Transverse colon (tissue), 4 donors: Measurements from ENCODE around the gene PCF11. TPM values are rescaled to one million over a fixed set of nuclear protein-coding genes. Genes with fewer than 3 reads are reported as not detected.

Experiments used
- DNase-seq: peaks from one replicate; pipeline ENCODE4 v3.0.0-alpha.2; 2019
- H3K27ac ChIP-seq, 4 donors: fragments of 200-600 bp; sonication (generic); 2 replicates each; pipeline ENCODE4 v1.5.1; 2016 to 2018; ENCODE audit warnings: inconsistent platforms in 4 of 4
- H3K27me3 ChIP-seq: fragments of 200-600 bp; sonication (generic); 2 replicates; pipeline ENCODE4 v1.5.1; 2017; ENCODE audit warnings: inconsistent platforms
- H3K36me3 ChIP-seq, 4 donors: fragments of 200-600 bp; sonication (generic); 2 replicates each; pipeline ENCODE4 v1.5.1; 2017 to 2019; ENCODE audit warnings: inconsistent platforms in 4 of 4
- H3K4me1 ChIP-seq, 4 donors: fragments of 200-600 bp; sonication (generic); 2 replicates each; pipeline ENCODE4 v1.5.1; 2017 to 2020; ENCODE audit warnings: inconsistent platforms in 4 of 4
- H3K4me3 ChIP-seq, 4 donors: fragments of 200-600 bp; sonication (generic); 1 replicate in 1 of 4; 2 replicates in 3 of 4; pipeline versions ENCODE4 v1.5.1 to v1.6.1; 2017 to 2019; ENCODE audit warnings: inconsistent platforms in 4 of 4
- H3K9me3 ChIP-seq, 2 donors: fragments of 200-600 bp; sonication (generic); 2 replicates each; pipeline ENCODE4 v1.5.1; 2017 to 2019; ENCODE audit warnings: inconsistent platforms in 2 of 2
- EP300 ChIP-seq: sonication (generic); formaldehyde crosslinking; IDR thresholded peaks from one replicate; pipeline ENCODE4 v1.6.1; 2017; ENCODE audit warnings: antibody characterized with exemption, low read depth
- POLR2A ChIP-seq: fragments of 450-650 bp; IDR thresholded peaks from one replicate; pipeline ENCODE4 v1.6.1; 2016; ENCODE audit warnings: antibody characterized with exemption, mild to moderate bottlenecking, moderate library complexity
- POLR2AphosphoS5 ChIP-seq, 3 donors: sonication (generic); formaldehyde crosslinking; IDR thresholded peaks; one replicate each; pipeline ENCODE4 v1.6.1; 2016; ENCODE audit warnings: antibody characterized with exemption in 3 of 3
- WGBS, 2 donors: methylation state at CpG; one replicate each; pipeline ENCODE4 v1.1.5; 2018; ENCODE audit warnings: low coverage in 1 of 2; 5-methylcytosine and 5-hydroxymethylcytosine counted together
- in situ Hi-C, 4 donors: fragments of 200-750 bp; cut with MboI; loops; one replicate each; pipeline versions ENCODE4 v1.15.0 to v1.15.1; 2017; ENCODE audit warnings: low sequenced_read_pairs in 3 of 4, low pct_ligation_motif_present in 1 of 4, low pct_unique_long_range_greater_than_20kb in 1 of 4
- intact Hi-C: fragments of 100-400 bp; cut with DNase I; formaldehyde crosslinking; loops from one replicate; pipeline ENCODE4 v1.15.1; 2023; ENCODE audit warnings: low total_unique reads
- total RNA-seq, 4 donors: library from RNA; depleted of rRNA; stranded (reverse); fragments of >200 nt; gene quantifications; one replicate each; pipeline ENCODE4 v1.1.0, GENCODE V29; 2016
- TF ChIP-seq, protein P1 (sequence below), 5 experiments: fragments of 200-600 bp in 3 of 5; fragments of 450-650 bp in 2 of 5; sonication (generic) in 3 of 5; IDR thresholded peaks; 1 replicate in 2 of 5; 2 replicates in 3 of 5; pipeline ENCODE4 v1.5.1; 2016 to 2017; ENCODE audit warnings: antibody characterized with exemption in 5 of 5, inconsistent platforms in 3 of 5, mild to moderate bottlenecking in 2 of 5, moderate library complexity in 1 of 5

The PCF11 gene
- total RNA-seq, 4 donors from 2014 or later, result 81.1 to 346 (median 154) TPM

DNA sequence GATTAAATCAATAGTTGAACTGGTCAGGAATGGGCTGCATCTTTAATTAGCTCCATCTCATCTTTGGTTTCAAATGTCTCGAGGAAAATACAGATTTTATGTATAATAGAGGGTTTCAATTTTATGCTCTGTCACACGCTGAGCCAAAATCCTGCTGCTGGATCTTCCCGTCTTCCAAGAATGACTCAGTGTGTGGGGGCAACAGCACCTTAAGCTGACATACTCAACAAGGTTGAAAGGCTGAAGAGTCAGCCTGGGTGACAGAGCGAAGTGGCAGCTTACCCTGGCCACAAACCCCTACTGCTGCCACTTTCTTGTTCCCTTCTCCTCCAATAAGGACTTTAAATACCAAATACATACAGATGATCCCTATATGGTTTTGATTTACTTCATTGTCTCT is 9.0 kb upstream of the PCF11 start:
- no peak for DNase-seq
- peaks cover 0 to 4% (median 0%) of the 10 kb centered on the region in 4 donors for H3K4me1 ChIP-seq
- no peaks in the 10 kb centered on the region for H3K9me3 ChIP-seq
- no peak overlapping the region for H3K4me3 ChIP-seq
- TF ChIP-seq POLR2A (no peak), EP300 (no peak), POLR2AphosphoS5 (IDR thresholded peaks at IDR 0.05) (no peak)
- TF ChIP-seq, protein P1, sequence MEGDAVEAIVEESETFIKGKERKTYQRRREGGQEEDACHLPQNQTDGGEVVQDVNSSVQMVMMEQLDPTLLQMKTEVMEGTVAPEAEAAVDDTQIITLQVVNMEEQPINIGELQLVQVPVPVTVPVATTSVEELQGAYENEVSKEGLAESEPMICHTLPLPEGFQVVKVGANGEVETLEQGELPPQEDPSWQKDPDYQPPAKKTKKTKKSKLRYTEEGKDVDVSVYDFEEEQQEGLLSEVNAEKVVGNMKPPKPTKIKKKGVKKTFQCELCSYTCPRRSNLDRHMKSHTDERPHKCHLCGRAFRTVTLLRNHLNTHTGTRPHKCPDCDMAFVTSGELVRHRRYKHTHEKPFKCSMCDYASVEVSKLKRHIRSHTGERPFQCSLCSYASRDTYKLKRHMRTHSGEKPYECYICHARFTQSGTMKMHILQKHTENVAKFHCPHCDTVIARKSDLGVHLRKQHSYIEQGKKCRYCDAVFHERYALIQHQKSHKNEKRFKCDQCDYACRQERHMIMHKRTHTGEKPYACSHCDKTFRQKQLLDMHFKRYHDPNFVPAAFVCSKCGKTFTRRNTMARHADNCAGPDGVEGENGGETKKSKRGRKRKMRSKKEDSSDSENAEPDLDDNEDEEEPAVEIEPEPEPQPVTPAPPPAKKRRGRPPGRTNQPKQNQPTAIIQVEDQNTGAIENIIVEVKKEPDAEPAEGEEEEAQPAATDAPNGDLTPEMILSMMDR (IDR thresholded peaks at IDR 0.05), result no peak
- no peaks in the 10 kb centered on the region for H3K27me3 ChIP-seq
- WGBS, 2 donors, result 80 to 84% methylated on average over 1 to 4 of the region's 4 CpGs
- intact Hi-C loops, result no loop called here
- H3K36me3 ChIP-seq, result no peaks in the 10 kb centered on the region
- H3K27ac ChIP-seq, result no peak overlapping the region
- in situ Hi-C loops, result no loop called here

DNA sequence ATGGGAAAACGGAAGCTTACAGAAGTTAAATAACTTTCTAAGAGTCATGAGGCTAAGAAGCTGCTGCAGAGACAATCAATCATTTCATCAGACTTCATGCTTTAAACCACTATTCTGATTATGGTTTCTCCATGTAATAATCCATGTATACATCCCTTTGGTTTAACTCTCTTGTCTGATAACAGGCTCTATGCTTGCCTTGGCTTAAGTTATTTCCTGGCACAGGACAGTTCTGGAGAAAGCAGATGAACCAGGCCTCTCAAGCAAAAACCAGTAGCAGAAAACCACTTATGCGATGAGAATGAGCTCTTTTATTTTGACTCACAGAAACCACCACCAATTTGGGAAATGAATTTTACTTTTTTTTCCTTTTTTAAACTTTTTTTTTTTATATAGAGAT is 6.5 kb upstream of the PCF11 start:
- intact Hi-C loops, result loop anchor here (10.0 kb wide), 1 partner anchor 246 kb away; the partner anchor contains the start of genes DDIAS and PRCP
- no peaks in the 10 kb centered on the region for H3K36me3 ChIP-seq

DNA sequence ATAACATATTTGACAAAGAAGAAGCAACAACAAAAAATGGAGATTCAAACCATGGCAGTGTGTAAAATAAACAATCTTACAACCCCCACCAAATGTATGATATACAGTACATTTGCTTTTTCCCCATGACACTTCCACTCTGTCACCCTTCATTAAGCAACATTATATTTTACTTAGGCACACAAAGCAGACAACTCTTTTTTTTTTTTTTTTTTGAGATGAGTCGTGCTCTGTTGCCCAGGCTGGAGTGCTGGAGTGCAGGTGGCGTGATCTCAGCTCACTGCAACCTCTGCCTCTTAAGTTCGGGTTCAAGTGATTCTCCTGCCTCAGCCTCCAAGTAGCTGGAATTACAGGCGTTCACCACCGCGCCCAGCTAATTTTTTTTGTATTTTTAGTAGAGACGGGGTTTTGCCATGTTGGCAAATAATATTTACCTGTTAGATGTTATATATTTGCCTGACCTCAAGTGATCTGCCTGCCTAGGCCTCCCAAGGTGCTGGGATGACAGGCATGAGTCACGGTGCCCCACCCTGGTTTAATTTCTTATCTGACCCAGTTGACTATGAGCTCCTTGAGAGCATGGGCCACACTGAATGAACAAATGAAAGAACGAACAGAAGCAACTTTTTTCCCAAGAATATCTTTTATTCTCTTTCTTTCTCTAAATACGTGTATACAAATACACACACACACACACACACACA is 5.5 kb upstream of the PCF11 start:
- Histone ChIP-seq H3K27ac (no peak overlapping the region), H3K4me1 (peaks cover 0 to 12% (median 3%) of the 10 kb centered on the region in 4 donors), H3K9me3 (no peaks in the 10 kb centered on the region), H3K27me3 (no peaks in the 10 kb centered on the region), H3K4me3 (no peak overlapping the region), H3K36me3 (no peaks in the 10 kb centered on the region)
- TF ChIP-seq EP300, result no peak
- no peak for TF ChIP-seq POLR2AphosphoS5 (IDR thresholded peaks at IDR 0.05)
- TF ChIP-seq POLR2A, result no peak
- TF ChIP-seq, protein P1 (IDR thresholded peaks at IDR 0.05), result no peak
- peak; percentile 68 for DNase-seq
- WGBS, 2 donors, result 61 to 70% methylated on average over 4 to 10 of the region's 10 CpGs
- intact Hi-C loops, result loop anchor here (10.0 kb wide), 1 partner anchor 247 kb away; the partner anchor contains the start of genes DDIAS and PRCP
- in situ Hi-C loops, result loop anchor here in 2 of 4 donors (10.0 to 25.0 kb wide), 2 partner anchors 77 to 239 kb away; partner anchors contain the start of genes DDIAS (in 1 of the 2), PRCP (in 1 of the 2) and RAB30 (in 1 of the 2)

More for the DNA sequence above, 6.5 kb upstream of the PCF11 start:
- Histone ChIP-seq H3K9me3 (no peaks in the 10 kb centered on the region), H3K4me3 (no peak overlapping the region), H3K4me1 (peaks cover 0 to 7% (median 1%) of the 10 kb centered on the region in 4 donors), H3K27me3 (no peaks in the 10 kb centered on the region), H3K27ac (no peak overlapping the region)
- no peak for DNase-seq
- WGBS, 2 donors, result 87 to 91% methylated on average over 1 to 2 of the region's 2 CpGs
- in situ Hi-C loops, result loop anchor here in 2 of 4 donors (10.0 to 25.0 kb wide), 2 partner anchors 76 to 238 kb away; partner anchors contain the start of genes DDIAS (in 1 of the 2), PRCP (in 1 of the 2) and RAB30 (in 1 of the 2)
- no peak for TF ChIP-seq POLR2A
- TF ChIP-seq, protein P1 (IDR thresholded peaks at IDR 0.05), result no peak
- TF ChIP-seq POLR2AphosphoS5 (IDR thresholded peaks at IDR 0.05), result no peak
- TF ChIP-seq EP300, result no peak

DNA sequence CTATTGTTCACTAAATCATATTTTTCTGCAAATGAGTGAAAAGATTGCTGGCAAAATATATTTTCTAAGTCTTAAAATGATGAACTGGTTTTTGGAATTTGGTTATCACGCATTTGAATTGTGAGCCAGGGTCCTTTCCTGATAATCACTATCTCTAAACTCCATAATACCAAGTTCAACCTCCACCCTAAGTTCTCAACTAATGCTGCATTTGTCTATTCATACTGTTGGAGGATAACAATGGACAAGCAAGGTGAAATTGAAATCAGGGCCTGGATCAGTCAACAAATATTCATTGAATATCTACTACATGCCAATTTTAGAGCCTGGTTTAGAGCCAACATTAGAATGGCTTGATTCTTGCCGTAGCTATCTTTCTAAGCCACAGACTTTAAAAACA is 4.7 kb upstream of the PCF11 start:
- WGBS, 2 donors, result 94 to 100% methylated on average over 2 of the region's 2 CpGs
- in situ Hi-C loops, result loop anchor here in 2 of 4 donors (10.0 to 25.0 kb wide), 2 partner anchors 77 to 240 kb away; partner anchors contain the start of genes DDIAS (in 1 of the 2), PRCP (in 1 of the 2) and RAB30 (in 1 of the 2)

More for the DNA sequence above, 4.7 kb upstream of the PCF11 start:
- no peak for DNase-seq
- H3K4me1 ChIP-seq, result peaks cover 0 to 12% (median 3%) of the 10 kb centered on the region in 4 donors
- H3K27me3 ChIP-seq, result no peaks in the 10 kb centered on the region
- H3K27ac ChIP-seq, result no peak overlapping the region
- intact Hi-C loops, result loop anchor here (10.0 kb wide), 1 partner anchor 247 kb away; the partner anchor contains the start of genes DDIAS and PRCP
- H3K9me3 ChIP-seq, result no peaks in the 10 kb centered on the region
- no peaks in the 10 kb centered on the region for H3K36me3 ChIP-seq
- H3K4me3 ChIP-seq, result no peak overlapping the region
- TF ChIP-seq POLR2AphosphoS5 (IDR thresholded peaks at IDR 0.05) (no peak), POLR2A (no peak), EP300 (no peak)
- TF ChIP-seq, protein P1 (IDR thresholded peaks at IDR 0.05), result no peak
